MM.1S (cell line): ENCODE data around the gene CLEC4M.

ENCODE experiments used
- EZH2 ChIP-seq: fragments of 300-600 bp; sonication (generic); optimal IDR thresholded peaks from 2 replicates; pipeline ENCODE3; 2017; ENCODE audit warnings: low read depth, mild to moderate bottlenecking, antibody characterized with exemption, low read length, mixed read lengths
- TF ChIP-seq, protein P1 (sequence below): fragments of 300-600 bp; sonication (generic); IDR thresholded peaks from 2 replicates; pipeline ENCODE4 v1.5.1; 2016; ENCODE audit warnings: antibody characterized with exemption, low read length, mixed read lengths

GRCh38 chr19:7787602-7788177 is 24.6 kb downstream of the CLEC4M start:
- TF ChIP-seq, protein P1, sequence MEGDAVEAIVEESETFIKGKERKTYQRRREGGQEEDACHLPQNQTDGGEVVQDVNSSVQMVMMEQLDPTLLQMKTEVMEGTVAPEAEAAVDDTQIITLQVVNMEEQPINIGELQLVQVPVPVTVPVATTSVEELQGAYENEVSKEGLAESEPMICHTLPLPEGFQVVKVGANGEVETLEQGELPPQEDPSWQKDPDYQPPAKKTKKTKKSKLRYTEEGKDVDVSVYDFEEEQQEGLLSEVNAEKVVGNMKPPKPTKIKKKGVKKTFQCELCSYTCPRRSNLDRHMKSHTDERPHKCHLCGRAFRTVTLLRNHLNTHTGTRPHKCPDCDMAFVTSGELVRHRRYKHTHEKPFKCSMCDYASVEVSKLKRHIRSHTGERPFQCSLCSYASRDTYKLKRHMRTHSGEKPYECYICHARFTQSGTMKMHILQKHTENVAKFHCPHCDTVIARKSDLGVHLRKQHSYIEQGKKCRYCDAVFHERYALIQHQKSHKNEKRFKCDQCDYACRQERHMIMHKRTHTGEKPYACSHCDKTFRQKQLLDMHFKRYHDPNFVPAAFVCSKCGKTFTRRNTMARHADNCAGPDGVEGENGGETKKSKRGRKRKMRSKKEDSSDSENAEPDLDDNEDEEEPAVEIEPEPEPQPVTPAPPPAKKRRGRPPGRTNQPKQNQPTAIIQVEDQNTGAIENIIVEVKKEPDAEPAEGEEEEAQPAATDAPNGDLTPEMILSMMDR: no peak
- TF ChIP-seq EZH2: no peak
